Neural progenitor cell (in vitro differentiated cells): Measurements from ENCODE around the gene STK39. TPM values are rescaled to one million over a fixed set of nuclear protein-coding genes. Genes with fewer than 3 reads are reported as not detected.
A peak's percentile ranks its signal among the peaks of the same experiment; 100 is the strongest.

Experiments
- DNase-seq: peaks from one replicate; pipeline ENCODE4 v3.0.0-alpha.2; 2016; ENCODE audit warnings: low spot score
- H2AFZ ChIP-seq: fragments of 200-600 bp; sonication (generic); replicated peaks from 2 replicates; pipeline ENCODE4 v1.6.1; 2016; ENCODE audit warnings: antibody characterized with exemption
- H3F3A ChIP-seq: fragments of 200-600 bp; sonication (generic); 2 replicates; pipeline ENCODE4 v1.6.1; 2016; ENCODE audit warnings: antibody characterized with exemption, low read depth
- H3K27ac ChIP-seq: fragments of 200-600 bp; sonication (generic); 2 replicates; pipeline ENCODE4 v1.5.1; 2016; ENCODE audit warnings: mild to moderate bottlenecking
- H3K27me3 ChIP-seq: fragments of 200-600 bp; sonication (generic); 2 replicates; pipeline ENCODE4 v1.6.1; 2016; ENCODE audit warnings: mild to moderate bottlenecking, moderate library complexity
- H3K36me3 ChIP-seq: fragments of 200-600 bp; sonication (generic); 2 replicates; pipeline ENCODE4 v1.5.1; 2016
- H3K4me1 ChIP-seq: fragments of 200-600 bp; sonication (generic); 2 replicates; pipeline ENCODE4 v1.6.1; 2016; ENCODE audit warnings: mixed run types
- H3K4me2 ChIP-seq: fragments of 200-600 bp; sonication (generic); 2 replicates; pipeline ENCODE4 v1.6.1; 2016
- H3K4me3 ChIP-seq: fragments of 200-600 bp; sonication (generic); 2 replicates; pipeline ENCODE4 v1.5.1; 2016
- H3K79me2 ChIP-seq: fragments of 200-600 bp; sonication (generic); 2 replicates; pipeline ENCODE4 v1.6.1; 2016; ENCODE audit warnings: low read depth
- H3K9ac ChIP-seq: fragments of 200-600 bp; sonication (generic); 2 replicates; pipeline ENCODE4 v1.6.1; 2016
- H3K9me3 ChIP-seq: fragments of 200-600 bp; sonication (generic); 2 replicates; pipeline ENCODE4 v1.5.1; 2016; ENCODE audit warnings: low read depth
- H4K20me1 ChIP-seq: fragments of 200-600 bp; sonication (generic); 2 replicates; pipeline ENCODE4 v1.6.1; 2016; ENCODE audit warnings: low read depth
- H3K27ac Mint-ChIP-seq: 3 replicates; pipeline ENCODE4 v1.8.0; 2021; ENCODE audit warnings: mixed read lengths
- H3K27me3 Mint-ChIP-seq: 2 replicates; pipeline ENCODE4 v1.8.0; 2022; ENCODE audit warnings: low read depth, mild to moderate bottlenecking, inconsistent platforms, moderate library complexity, mixed read lengths; ENCODE audit not compliant: insufficient read depth
- H3K36me3 Mint-ChIP-seq: 3 replicates; pipeline ENCODE4 v1.8.0; 2021; ENCODE audit warnings: mixed read lengths
- H3K4me1 Mint-ChIP-seq: 3 replicates; pipeline ENCODE4 v1.8.0; 2021; ENCODE audit warnings: mixed read lengths
- H3K4me3 Mint-ChIP-seq: 3 replicates; pipeline ENCODE4 v1.8.0; 2021; ENCODE audit warnings: mild to moderate bottlenecking, moderate library complexity, mixed read lengths
- H3K9me3 Mint-ChIP-seq: 3 replicates; pipeline ENCODE4 v1.8.0; 2020; ENCODE audit warnings: mixed read lengths
- CTCF ChIP-seq: fragments of 200-600 bp; sonication (generic); IDR thresholded peaks from 2 replicates; pipeline ENCODE4 v1.5.1; 2017; ENCODE audit warnings: antibody characterized with exemption, mild to moderate bottlenecking
- EZH2 ChIP-seq: fragments of 200-600 bp; sonication (generic); IDR thresholded peaks from 2 replicates; pipeline ENCODE4 v1.6.1; 2017; ENCODE audit warnings: antibody characterized with exemption, mild to moderate bottlenecking, moderate library complexity
- EZH2phosphoT487 ChIP-seq: fragments of 200-600 bp; sonication (generic); IDR thresholded peaks from 2 replicates; pipeline ENCODE4 v1.6.1; 2017; ENCODE audit warnings: antibody characterized with exemption
- total RNA-seq: library from RNA; depleted of rRNA; stranded (reverse); fragments of >200 nt; gene quantifications from 2 replicates; pipeline ENCODE4 v1.2.3, GENCODE V29; 2015; ENCODE audit warnings: low replicate concordance

STK39 gene
- total RNA-seq = 18.5 and 23.8 TPM in 2 replicates

GRCh38 chr2:168247341-168248261 lies at the start of gene STK39:
Gene STK39, minus strand, starts transcription at chr2:168247595. Its CDS starts 160 bp downstream, at chr2:168247435.
- peaks cover 30% of the 10 kb centered on the region for H3F3A ChIP-seq
- peak within 1 kb of the TSS; percentile 91 for H2AFZ ChIP-seq
- Mint-ChIP-seq H3K4me1 (peaks cover 38% of the 10 kb centered on the region), H3K4me3 (peak within 1 kb of the TSS; percentile 99), H3K27ac (peak within 1 kb of the TSS; percentile 98), H3K27me3 (peaks cover 6% of the 10 kb centered on the region), H3K9me3 (peaks cover 3% of the 10 kb centered on the region), H3K36me3 (no peaks in the 10 kb centered on the region)
- H3K4me2 ChIP-seq = peak within 1 kb of the TSS; percentile 86
- no peak within 1 kb of the TSS for H3K27ac ChIP-seq
- peak within 1 kb of the TSS; percentile 76 for H3K4me3 ChIP-seq
- no peak within 1 kb of the TSS for H3K9ac ChIP-seq
- H3K79me2 ChIP-seq = no peaks in the 10 kb centered on the region
- peaks cover 10% of the 10 kb centered on the region for H4K20me1 ChIP-seq
- H3K4me1 ChIP-seq = peaks cover 32% of the 10 kb centered on the region
- H3K36me3 ChIP-seq = no peaks in the 10 kb centered on the region
- TF ChIP-seq EZH2phosphoT487 (no peak), CTCF (peak; percentile 30)
- no peaks in the 10 kb centered on the region for H3K9me3 ChIP-seq
- DNase-seq = peak; percentile 93
- H3K27me3 ChIP-seq = peaks cover 29% of the 10 kb centered on the region

GRCh38 chr2:168295051-168295450 lies 47.7 kb upstream of the STK39 start:
- DNase-seq = no peak
- Histone ChIP-seq H2AFZ (no peak overlapping the region), H3K9ac (no peak overlapping the region), H3F3A (peaks cover 5% of the 10 kb centered on the region), H3K27me3 (no peaks in the 10 kb centered on the region), H3K27ac (no peak overlapping the region), H3K79me2 (no peaks in the 10 kb centered on the region), H3K4me2 (no peak overlapping the region), H3K9me3 (no peaks in the 10 kb centered on the region), H3K4me3 (no peak overlapping the region), H3K4me1 (no peaks in the 10 kb centered on the region), H3K36me3 (no peaks in the 10 kb centered on the region), H4K20me1 (no peaks in the 10 kb centered on the region)
- H3K27ac Mint-ChIP-seq = no peak overlapping the region
- H3K4me3 Mint-ChIP-seq = no peak overlapping the region
- no peaks in the 10 kb centered on the region for H3K36me3 Mint-ChIP-seq
- H3K9me3 Mint-ChIP-seq = no peaks in the 10 kb centered on the region
- TF ChIP-seq EZH2 (no peak), CTCF (no peak), EZH2phosphoT487 (no peak)
- no peaks in the 10 kb centered on the region for H3K4me1 Mint-ChIP-seq
- H3K27me3 Mint-ChIP-seq = no peaks in the 10 kb centered on the region

GRCh38 chr2:168294409-168294808 lies 47.0 kb upstream of the STK39 start:
- no peaks in the 10 kb centered on the region for H3K79me2 ChIP-seq
- TF ChIP-seq EZH2phosphoT487 (no peak), CTCF (no peak), EZH2 (no peak)
- H3K4me1 Mint-ChIP-seq = no peaks in the 10 kb centered on the region

More at GRCh38 chr2:168294409-168294808, 47.0 kb upstream of the STK39 start:
- no peak overlapping the region for H3K4me2 ChIP-seq
- H3K27ac Mint-ChIP-seq = no peak overlapping the region
- no peaks in the 10 kb centered on the region for H3K9me3 ChIP-seq
- H3K36me3 Mint-ChIP-seq = no peaks in the 10 kb centered on the region
- no peak for DNase-seq
- H3K9ac ChIP-seq = no peak overlapping the region
- H3F3A ChIP-seq = peaks cover 5% of the 10 kb centered on the region
- H2AFZ ChIP-seq = no peak overlapping the region
- H3K4me3 ChIP-seq = no peak overlapping the region
- no peak overlapping the region for H3K27ac ChIP-seq
- no peaks in the 10 kb centered on the region for H3K9me3 Mint-ChIP-seq
- no peaks in the 10 kb centered on the region for H3K36me3 ChIP-seq
- H3K27me3 ChIP-seq = no peaks in the 10 kb centered on the region
- no peaks in the 10 kb centered on the region for H4K20me1 ChIP-seq
- H3K4me1 ChIP-seq = no peaks in the 10 kb centered on the region
- no peaks in the 10 kb centered on the region for H3K27me3 Mint-ChIP-seq
- no peak overlapping the region for H3K4me3 Mint-ChIP-seq
